ENCODE data around the gene STK24. TPM values are rescaled to one million over a fixed set of nuclear protein-coding genes. Genes with fewer than 3 reads are reported as not detected.

STK24 gene
- polyA plus RNA-seq, 3 donors: 30.4 to 65.9 (median 52.7) TPM

DNA sequence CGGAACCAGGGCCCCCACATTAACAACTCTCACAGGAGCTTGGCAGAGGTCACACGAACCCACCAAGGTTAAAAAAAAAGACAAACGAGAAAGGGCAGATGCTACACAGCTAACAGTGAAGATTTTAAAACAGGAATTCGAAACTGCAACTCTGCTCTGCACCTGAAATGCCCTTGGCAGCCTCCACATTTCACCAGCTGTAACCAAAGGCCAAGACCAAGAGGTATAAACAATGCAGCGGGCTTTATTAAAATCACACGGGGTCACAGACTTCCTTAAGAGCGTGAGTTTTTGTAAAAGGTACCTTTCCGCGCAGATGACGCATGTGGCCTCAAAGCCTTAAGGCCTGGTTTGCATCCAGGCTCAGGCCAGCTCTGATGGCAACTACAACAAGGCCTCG lies 88.2 kb downstream of the STK24 start:
- 82 to 86% (median 85%) methylated on average over 11 of the region's 11 CpGs for WGBS, 3 donors
- H3K27ac ChIP-seq (ENCODE audit: low read depth, low read length): no peak overlapping the region

GRCh38 chr13:98487522-98487921 lies 89.4 kb downstream of the STK24 start:
- 75 to 80% (median 77%) methylated on average over 5 of the region's 5 CpGs for WGBS, 3 donors
- no peak overlapping the region for H3K27ac ChIP-seq (ENCODE audit: low read depth, low read length)

- no peak overlapping the region for H3K27ac ChIP-seq (ENCODE audit: low read depth, low read length)
- WGBS, 3 donors: 78 to 87% (median 81%) methylated on average over 5 of the region's 5 CpGs
Measured at GRCh38 chr13:98487016-98487415, 89.9 kb downstream of the STK24 start.

GRCh38 chr13:98486412-98486811 lies 90.5 kb downstream of the STK24 start:
- 87 to 89% (median 89%) methylated on average over 8 of the region's 8 CpGs for WGBS, 3 donors
- no peak overlapping the region for H3K27ac ChIP-seq (ENCODE audit: low read depth, low read length)

DNA sequence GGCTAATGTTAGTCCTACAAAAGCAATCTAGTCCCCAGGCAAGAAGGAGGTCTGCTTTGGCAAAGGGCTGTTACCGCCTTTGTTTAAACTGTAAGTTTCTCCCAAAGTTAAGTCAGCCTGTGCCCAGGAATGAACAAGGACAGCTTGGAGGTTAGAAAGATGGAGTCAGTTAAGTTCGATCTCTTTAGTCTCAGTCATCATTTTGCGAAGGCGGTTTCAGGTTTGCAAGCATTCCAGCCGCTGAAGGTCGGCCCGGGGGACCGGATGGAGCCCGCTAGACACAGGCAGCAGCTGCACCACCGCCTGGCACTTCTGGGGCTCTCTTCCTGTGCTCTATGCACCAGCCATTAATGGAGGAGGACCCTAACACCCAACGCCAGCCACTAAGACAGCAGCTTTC lies 91.3 kb downstream of the STK24 start:
- 91 to 95% (median 94%) methylated on average over 11 of the region's 11 CpGs for WGBS, 3 donors
- H3K27ac ChIP-seq (ENCODE audit: low read depth, low read length): no peak overlapping the region

DNA sequence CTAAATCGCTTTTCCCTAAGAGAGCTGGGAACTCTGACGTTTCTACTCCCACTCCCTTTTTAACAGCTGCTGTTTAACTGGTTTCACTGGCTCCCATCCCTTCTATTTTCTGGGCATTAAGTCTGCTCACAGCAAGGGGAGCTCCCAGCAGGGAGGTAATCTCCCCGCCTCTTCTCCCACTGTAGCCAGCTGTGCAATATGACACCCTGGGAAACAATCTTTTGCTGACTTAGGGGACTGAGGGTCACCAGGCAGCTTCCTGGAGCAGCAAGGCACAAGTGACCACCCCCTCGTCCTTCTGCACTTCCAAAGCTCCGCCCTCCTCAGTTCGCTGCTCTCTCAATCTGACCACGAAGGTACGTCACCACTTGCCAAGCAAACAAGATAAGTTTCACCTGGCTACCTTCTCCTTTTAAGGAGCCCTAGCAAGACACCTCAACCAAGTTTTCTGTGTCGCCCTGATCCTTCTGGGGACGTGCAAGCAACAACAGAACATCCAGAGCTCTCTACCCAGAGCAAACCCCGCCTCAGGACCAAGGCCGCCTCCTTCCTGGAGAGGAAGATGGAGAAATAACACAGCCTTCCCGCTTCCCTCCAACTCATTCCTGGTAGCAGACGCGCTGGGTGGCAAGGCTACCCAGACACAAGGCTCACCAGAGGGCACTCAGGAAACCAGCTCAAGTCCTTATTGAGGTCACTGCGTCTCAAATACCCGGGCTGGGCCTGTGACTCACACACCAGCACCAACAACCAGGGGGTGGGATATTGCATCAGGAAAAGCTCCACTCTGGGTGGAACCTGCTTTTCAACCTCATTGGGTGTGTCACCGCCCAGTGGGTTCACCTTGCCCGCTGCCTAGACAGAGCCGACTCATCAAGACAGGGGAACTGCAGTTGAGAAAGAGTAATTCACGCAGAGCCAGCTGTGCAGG lies 92.4 kb downstream of the STK24 start:
- 18 to 42% (median 39%) methylated on average over 21 of the region's 21 CpGs for WGBS, 3 donors
- no peak overlapping the region for H3K27ac ChIP-seq (ENCODE audit: low read depth, low read length)

DNA sequence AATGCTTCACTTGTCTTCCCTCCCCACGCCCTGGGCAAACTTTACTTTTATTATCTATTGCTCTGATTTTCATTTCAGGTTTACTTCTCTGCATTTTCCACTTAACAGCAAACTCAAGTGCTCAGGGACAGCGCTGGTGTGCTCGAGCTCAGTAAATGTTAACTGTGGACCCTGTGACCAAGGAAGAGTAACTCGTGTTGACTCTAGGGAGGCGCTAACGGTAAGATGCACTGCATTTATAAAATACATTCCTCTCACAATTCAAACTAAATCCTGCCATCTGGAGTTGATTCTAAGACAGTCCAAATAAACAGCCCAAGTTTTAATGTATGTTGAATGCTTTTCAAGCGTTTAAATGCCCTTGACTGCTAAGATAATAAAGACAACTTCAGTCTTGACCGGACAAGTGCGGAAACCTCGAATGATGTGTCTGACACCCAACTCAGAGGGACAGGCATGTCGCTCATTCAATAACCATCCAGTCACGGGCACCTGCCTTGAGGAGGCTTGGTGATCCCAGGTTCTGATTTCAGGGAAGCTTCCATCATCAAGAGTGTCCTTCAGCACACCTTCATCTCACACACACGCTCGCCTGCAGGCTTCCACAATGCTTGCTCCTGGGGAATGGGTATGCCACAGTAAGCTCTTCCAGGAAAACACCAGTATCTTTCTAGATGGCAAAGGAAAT lies 93.2 kb downstream of the STK24 start:
- WGBS, 3 donors: 34 to 80% (median 68%) methylated on average over 14 of the region's 14 CpGs
- H3K27ac ChIP-seq (ENCODE audit: low read depth, low read length): no peak overlapping the region

DNA sequence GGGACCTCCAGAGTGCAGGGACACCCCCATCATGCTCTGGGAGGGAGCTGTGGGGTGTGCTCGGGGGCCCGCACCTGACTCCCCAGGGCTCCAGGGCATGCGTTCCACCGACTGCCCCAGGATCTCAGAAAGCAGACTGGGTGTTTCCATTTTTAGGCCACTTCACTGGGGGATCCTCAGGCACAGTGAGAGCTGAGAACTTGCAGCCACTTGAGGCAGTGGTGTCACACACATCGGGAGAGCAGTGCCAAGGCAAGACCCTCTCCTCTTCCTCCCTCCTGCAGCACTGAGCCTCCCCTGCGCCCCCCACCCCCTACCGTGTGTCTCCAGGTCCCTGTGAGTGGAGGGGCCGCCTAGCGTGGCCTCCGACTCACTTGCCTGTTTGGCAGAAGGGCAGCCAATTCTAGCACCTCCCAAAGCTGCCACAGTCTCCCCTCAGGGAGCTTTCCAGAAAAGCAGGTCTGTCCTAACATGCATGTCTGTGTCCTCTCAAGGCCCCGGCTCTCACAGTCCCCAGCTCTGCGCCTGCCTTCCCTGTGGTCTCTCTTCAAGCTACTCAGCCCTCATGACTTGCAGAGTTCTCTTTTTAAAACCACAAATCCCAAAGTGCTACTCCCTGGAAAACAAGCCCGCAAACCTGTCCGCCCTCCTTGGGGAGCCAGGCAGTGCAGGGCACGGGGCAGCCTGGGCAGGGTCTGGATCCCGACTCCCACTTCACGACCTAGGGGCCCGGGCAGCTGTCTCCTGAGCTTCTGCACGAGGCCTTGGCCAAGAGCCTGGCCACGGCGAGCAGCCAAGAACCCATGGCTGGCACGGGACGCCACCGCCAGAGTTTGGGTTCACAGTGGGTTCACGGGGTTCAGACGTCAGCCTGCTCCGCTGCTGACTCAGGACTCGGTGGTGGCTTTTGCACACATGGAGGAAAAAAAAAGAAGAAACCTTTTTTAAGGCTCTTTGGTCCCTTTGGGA lies 94.1 kb downstream of the STK24 start:
- H3K27ac ChIP-seq (ENCODE audit: low read depth, low read length): peak overlapping the region; percentile 9

DNA sequence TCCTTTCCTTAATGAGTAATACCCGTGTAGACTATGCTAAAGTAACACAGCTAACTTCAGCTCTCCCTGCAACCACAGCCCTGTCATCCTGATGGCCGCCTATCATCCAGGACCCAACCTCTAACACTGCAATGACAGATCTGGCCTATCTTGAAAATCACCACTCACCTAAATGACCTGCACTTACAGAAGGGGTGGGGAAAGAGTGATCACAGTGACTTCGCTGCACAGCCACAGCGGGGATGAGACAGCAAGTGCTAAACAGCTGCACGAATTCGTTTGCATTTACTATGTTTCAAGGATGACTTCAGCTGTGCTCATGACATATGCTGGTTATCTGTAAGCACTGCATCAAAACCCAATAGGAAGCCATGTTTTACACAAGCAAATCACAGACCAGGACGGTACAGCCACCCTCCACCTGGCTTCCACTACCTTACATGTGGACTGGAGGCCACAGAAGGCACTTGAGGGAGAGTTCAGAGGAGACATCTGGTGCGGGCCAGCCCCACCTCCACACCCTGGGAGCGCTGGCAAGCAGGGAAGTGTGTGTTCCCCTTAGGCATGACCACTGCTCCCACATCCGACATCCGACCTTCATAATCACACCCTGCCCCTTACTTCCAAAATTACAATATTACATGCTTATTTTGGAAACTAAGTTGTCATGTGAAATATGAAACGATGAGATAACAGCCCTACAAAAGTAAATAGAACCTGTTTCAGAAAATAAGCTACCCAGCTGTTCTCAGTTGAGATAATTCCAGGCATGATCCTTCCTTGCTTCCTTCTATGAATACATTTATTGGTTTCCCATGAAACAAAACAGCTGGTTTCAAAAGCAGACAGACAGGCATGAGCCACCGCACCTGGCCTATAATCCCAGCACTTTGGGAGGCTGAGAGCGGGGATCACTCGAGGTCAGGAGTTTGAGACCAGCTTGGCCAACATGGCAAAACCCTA lies 95.7 kb downstream of the STK24 start:
- 54 to 78% (median 73%) methylated on average over 15 of the region's 15 CpGs for WGBS, 3 donors
- no peak overlapping the region for H3K27ac ChIP-seq (ENCODE audit: low read depth, low read length)

More for the DNA sequence above, 94.1 kb downstream of the STK24 start:
- 47 to 63% (median 62%) methylated on average over 28 of the region's 28 CpGs for WGBS, 3 donors

- H3K27ac ChIP-seq (ENCODE audit: low read depth, low read length): no peak overlapping the region
- 89 to 93% (median 90%) methylated on average over 8 of the region's 8 CpGs for WGBS, 3 donors
Measured at GRCh38 chr13:98479496-98480003, 97.4 kb downstream of the STK24 start.

DNA sequence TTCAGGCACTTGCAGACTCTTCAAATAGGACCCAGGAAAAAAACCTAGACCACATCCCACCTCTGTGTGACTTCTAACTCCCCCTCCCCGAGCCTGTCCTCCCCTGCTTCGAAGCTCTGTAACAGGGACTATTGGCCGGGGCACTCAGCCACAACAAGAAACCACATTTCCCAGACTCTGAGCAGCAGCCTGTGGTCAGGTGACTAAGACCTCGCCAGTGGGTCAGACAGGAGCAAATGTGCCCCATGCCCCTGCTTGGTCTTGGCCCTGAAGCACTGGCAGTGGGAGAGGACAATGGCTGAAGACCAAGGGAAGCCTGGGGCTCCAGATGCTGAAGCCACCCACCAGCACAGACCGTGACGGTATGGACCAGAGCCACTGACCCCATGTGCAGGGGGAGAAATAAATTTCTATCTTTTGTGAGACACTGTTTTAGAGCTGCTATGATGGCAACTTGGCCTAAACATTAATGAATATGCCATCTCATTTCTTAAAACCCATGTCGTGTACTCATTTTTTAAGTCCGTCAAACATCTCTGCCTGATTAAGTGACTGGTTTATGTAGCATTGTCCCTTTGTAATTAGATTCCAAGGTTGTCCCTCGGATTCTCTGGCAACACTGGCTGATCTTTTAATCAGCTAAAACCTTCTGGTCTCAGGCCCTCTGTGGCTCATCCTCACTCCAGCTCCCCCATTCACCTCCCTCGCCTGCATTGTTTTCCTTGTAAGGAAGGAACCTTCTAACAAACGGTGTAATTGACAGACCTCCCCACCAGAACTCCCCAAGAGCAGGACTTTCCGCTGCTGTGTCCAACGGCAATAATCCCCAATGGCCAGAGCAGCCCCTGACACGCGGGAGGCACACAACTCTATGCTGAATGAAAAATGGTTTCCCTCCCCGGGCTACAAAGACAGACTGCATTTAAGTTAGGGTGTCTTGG lies 98.4 kb downstream of the STK24 start:
- H3K27ac ChIP-seq (ENCODE audit: low read depth, low read length): no peak overlapping the region
- WGBS, 3 donors: 67 to 84% (median 76%) methylated on average over 16 of the region's 16 CpGs

- H3K27ac ChIP-seq (ENCODE audit: low read depth, low read length): no peak overlapping the region
- 26 to 46% (median 32%) methylated on average over 13 of the region's 13 CpGs for WGBS, 3 donors
Measured at GRCh38 chr13:98476538-98476966, 100.4 kb downstream of the STK24 start.

DNA sequence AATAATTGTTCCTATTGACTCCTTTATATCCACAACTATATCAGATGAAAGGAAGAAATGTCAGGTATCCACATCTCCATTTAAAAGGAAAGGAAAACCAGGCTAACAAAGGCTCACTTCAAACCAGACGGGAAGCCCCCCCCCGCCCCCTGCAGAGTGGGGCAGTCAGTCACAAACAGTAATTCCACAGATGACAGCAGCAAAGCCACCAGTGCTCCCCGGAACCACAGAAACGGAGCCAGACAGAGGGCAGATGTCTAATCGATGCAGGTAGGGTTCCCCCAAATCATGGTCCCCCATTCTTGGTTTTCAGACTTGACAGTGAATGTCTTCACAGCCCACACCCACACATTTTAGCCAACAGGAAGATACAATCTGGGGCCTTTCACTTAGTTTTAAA lies 100.8 kb downstream of the STK24 start:
- WGBS, 3 donors: 29 to 58% (median 30%) methylated on average over 5 of the region's 5 CpGs
- no peak overlapping the region for H3K27ac ChIP-seq (ENCODE audit: low read depth, low read length)

DNA sequence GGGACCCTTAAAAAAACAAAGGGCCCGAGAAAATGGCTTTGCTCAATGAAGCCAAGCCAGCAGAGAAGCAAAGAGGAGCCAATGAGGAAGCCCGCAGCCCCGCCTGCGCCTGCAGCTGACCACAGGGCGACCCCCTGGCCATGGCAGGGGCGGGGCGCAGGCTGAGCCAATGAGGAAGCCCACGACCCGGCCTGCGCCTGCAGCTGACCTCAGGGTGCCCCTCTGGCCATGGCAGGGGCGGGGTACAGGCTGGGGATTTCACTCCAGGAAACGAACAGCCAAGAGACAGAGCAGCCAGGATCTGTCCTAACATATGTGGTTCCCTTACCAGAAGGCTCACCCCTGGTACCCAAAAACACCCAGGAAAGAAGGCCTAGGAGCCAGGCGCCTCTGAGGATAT lies 101.4 kb downstream of the STK24 start:
- no peak overlapping the region for H3K27ac ChIP-seq (ENCODE audit: low read depth, low read length)
- WGBS, 3 donors: 46 to 86% (median 65%) methylated on average over 13 of the region's 13 CpGs

DNA sequence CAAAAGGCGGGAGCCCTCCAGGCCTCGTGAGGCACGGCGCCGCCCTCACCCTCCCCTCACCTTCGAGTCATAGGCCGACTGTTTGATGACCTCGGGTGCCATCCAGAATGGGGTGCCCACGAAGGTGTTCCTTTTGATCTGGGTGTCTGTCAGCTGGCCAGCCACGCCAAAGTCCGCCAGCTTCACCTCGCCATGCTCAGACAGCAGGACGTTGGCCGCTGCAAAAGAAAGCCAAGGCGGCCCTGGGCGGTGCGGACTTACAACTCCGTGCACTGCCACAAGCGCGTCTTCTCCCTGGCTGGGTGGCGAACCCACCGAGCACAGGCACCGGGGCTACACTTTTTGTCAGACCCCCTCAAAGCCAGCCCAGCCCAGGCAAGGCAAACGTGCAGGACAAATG lies 102.1 kb downstream of the STK24 start:
- WGBS, 3 donors: 91 to 94% (median 92%) methylated on average over 24 of the region's 24 CpGs
- H3K27ac ChIP-seq (ENCODE audit: low read depth, low read length): no peak overlapping the region

DNA sequence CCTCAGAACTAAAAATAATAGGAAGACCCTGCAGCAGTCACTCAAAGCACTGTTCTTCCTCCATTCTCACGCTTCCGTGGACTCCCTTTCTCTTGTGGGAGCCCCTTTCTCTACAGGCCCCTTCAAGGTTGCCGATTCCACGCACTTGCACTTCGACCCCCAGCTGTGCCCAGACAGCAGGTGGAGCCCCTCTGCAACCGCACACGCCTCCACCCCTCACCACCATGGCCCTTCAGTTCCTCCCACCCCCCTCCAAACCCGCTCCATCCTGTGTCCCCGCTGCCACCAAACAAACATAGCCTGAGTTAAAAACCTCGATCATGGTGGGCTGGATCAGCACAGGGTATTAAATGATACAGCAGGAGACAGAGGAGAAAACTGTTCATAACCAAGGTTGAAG lies 102.6 kb downstream of the STK24 start:
- H3K27ac ChIP-seq (ENCODE audit: low read depth, low read length): no peak overlapping the region
- WGBS, 3 donors: 71 to 97% (median 93%) methylated on average over 10 of the region's 10 CpGs

Data from adipose tissue (tissue), 3 donors.